Activated CD4-positive, alpha-beta T cell treated with anti-CD3 and anti-CD28 coated beads, Interleukin-2, amount 50 U/mL, for 24 hours (primary cell): Measurements from ENCODE around the gene TEX2.
A peak's percentile ranks its signal among the peaks of the same experiment; 100 is the strongest.

ENCODE experiments used
- DNase-seq, 2 donors: peaks; one replicate each; pipeline ENCODE4 v3.0.0-alpha.2; 2020; ENCODE audit warnings: low read depth in 1 of 2, low spot score in 1 of 2

TEX2 gene

DNA sequence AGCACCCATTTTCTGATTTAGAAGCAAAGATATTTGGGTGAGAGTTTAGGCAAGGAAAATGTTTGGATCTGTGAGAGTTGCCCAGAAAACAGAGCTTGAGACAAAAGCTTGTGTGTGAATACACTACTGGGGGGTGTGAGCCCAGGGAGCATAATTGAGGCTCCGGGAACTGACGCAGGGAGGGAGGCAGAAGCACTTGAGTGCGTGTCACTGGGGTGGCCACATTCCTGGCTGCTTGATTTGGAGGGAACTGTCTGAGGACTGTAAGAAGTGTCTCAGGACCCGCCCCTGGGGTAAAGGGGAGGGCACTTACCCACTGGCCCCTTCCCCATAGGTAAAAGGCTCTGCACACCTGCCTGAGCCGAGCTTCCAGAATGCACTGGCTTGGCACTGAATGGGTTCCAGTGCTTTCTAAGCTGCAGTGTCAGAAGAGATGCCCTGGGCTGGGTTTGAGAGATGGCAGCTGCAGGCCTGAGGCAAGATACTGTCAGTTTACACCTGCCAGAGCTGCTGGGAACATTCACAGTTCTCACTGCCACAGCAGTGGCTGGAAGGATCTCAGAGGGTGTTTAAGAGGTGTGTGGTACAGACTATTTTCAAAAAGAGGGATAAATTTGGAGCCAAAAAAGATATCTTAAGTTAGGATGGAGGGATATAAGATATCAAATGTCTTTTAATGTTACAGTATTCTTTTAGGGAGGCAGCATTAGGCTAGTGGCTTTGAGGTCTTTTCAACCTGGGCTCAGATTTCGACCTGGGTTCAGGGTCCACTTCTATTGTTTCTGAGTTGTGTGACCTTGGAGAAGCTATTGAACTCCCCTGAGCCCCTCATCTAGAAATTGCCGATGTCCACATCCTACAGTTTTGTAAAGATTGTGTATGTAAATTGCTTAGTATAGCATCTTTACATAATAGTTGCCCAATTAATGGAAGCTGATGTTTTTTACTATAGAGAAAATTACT is 6.9 kb upstream of the TEX2 start:
- no peak for DNase-seq

DNA sequence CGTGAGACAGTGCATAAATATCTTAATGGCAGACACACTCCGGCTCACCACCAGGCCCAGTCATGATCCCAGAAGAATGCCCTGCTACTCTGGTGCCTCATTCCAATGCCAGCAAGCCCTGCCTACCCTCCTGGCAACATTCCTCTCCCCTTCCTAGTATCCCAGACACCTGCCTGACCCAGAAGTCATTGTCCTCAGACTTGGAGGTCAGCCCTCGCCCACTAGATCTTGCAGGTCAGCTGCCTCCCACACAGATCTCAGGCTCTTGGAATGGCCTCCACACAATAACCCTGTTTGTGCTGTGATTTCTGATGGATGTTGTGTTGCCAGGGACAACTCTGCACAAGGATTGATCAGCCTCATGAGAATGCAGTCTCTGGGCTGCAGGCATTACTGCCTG is 1.8 kb upstream of the TEX2 start:
- no peak for DNase-seq

DNA sequence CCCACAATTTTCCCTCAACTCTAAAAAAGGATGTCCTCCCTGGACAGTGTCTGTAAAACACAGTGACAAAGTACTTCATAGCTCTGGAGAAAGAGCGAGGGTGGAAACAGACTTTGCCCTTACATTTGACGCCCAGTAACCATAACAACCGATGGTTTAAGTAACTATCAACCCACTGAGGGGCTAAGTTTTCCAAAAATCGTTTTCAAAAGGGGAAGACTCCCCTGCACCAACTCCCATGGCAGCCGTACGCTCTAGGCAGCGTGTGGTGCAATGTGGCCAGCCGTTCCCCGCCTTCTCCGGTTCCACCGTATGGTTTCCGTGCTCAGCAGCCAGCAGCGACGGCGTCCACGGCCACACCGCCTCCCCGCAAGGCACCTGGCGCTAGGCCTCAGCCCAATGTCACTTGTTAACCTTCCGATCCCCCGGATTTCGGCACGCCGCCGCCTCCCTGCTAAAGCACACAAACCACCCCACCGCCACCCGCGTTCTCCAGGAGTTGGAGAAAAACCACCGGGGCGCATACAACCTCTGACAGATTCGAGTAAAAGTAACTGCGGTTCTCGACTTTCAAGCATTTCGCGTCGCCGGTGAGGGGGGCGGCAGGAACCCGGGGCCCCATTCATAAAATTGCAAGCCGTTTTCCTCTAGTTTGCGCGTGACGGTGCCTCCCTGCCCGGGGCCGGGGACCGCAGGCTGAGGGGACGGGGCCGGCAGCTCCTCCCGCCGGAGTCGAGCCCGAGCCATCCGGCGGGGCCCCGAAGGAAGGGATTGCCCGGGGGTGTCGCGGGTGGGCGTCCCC is 661 bp downstream of the TEX2 start:
- peak; percentile 30 to 53 for DNase-seq

DNA sequence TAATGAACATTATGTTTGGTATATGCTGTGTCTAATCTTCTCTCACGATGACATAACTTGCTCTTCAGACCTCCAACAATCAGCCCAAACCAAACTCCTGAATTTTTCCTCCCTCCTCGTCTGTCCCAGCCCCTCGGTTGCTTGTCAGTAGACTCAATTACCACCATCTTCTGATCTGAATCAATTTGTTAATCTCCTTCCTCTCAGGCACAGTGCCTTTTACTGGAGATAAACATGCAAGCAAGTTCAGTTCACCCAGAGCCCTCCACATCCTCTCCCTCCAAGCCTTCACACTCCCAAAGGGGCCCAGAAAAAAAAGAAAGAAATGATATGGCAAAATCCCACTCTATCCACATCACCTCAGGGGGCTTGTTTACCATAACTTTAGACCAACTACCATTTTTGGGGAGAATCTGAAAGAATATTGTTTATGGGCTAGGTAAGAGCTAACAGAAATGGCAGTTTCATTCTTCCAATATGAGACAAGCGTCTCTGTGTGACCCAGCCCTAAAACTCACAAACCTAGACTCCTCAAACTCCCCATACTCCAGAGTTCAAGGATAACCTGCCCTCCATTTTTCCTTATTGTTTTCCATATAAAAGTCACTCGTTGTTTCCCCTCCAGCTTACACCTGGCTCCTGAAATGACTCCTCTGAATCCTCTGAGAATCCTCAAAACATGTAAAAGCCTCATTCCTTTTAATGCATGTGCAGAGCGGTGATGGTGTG is 1.5 kb downstream of the TEX2 start:
- no peak for DNase-seq

DNA sequence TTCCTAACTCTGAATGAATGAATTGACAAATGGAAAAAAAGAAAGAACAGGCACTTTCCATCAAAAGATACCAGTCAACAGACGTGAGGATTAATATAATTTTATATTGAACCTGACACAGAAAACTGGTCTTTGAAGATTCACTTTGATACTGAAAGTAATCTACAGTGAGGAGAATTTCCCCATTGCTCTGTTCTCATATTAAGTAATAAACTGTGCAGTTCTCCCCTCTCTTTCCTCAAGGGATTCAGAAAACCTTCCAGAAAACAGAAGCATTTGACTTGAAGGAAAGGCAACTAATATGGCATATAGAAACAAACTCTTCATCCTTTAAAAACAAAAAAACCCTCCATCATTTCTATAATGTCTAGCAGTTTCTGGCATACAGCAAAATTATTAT is 2.2 kb downstream of the TEX2 start:
- DNase-seq = no peak

DNA sequence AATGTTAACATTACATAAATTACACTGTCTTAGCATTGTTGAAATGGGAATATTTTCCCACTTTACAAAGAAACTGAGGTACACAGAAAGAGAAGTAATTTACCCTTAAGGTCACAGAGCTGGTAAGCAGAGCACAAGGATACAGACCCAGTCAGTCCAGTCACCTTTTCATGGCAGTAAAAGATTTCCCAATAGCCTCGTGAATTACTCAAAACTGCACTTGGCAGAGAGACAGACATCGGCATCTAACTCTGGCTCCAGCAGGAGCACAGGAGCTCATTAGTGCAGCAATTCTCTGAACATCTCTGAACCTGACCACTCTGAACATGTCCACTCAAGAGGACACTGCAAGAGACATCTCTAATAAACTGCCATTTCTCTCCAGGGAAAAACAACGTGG is 3.1 kb downstream of the TEX2 start:
- DNase-seq = no peak

DNA sequence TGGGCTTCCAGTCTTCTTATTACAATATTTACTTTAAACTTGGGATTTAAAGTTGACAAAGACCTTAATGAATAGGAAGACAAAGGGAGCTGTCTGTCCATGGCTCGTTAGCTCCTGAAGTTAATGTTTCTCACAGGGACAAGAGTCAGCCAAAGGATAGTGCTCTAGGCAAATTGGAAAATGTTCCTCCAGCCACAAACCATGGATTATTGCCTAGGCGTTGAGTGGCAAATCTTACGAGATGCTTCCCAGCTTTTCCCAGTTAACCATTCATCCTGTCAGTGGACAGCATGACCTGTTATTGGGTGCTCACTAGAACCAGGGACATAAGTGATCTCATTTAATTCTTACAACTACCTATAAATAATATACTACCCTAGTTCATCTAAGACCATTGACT is 3.6 kb downstream of the TEX2 start:
- no peak for DNase-seq

DNA sequence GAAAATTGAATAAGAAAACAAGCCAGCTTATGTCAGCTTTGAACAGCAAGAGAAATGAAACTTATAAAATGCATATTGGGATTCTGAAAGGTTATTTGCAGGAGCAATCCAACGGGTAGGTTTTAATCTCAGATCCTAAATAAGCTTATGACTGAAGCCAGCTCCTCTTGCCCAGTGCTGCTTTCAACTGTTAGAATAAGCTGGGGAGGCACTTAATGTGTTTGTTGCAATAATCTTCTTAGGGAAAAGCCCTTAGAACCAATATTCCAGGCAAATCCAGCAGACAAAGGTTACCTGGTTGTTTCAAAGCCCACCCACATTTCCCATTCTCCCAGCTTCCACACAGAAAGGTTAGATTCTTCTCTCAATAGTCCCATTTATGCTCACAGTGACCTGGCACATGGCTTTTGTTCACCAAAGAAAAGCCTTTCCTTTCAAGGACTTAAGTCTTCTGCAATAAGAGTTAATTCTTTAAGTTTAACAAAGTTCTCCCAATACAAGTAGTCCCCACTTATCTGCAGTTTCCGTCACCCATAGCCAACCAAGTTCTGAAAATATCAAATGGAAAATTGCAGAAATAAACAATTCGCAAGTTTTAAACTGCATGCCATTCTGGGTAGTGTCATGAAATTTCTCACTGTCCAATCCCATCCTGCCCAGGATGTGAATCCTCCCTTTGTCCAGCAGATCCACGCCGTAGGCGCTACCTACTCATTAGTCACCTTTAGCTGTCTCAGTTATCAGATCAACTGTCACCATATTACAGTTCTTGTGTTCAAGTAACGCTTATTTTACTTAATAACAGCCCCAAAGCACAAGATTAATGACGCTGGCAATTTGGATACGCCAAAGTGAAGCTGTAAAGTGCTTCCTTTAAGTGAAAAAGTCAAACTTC is 5.9 kb downstream of the TEX2 start:
- DNase-seq = no peak

DNA sequence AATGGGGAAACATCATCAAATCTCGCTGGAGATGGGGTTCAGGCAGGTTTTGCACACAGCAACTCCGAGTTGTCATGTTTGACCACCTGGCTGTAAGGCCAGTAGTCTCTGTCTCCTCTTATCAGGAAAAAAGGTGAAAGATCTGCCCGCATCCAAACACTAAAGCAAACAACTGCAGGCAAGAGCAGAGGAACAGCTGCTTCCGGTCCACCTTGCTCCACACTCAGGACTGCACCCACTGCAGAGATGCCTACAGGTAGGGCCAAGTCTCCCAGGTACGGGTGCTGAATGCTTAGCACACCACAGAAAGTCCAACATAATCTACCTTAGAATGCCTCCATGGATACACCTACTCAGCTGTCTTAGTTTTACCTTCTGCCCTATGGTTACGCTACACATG is 7.3 kb downstream of the TEX2 start:
- no peak for DNase-seq

DNA sequence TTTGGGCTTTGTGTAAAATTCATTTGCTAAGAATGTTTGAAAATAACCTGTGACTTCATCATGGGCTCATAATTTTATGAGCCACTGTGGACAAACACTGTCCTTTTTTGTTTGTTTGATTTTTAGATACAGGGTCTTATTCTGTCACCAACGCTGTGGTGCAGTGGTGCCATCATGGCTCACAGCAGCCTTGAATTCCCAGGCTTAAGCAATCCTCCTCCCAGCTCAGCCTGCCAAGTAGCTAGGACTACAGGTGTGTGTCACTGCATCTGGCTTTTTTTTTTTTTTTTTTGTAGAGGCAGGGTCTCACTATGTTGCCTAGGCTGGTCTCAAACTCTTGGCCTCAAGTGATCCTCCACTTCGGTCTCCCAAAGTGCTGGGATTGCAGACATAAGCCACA is 8.3 kb downstream of the TEX2 start:
- DNase-seq = no peak

DNA sequence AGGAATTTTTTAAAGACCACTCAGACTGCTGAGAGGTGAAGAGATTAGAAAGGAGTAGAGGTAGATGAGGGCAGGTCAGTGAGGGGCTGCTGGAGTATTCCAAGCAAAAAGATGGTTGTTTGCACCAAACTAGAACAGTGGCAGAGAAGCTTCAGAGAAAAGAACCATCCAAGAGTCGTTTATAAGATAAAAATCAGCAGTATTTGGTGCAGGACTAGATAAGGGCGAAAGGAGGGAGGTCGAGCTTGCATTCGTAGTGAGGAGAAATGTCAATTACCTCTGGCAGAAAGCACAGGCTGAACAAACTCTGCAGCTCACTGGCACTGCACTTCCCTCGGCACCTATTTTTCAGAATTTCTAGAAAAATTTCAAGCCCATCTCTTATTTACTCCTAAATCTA is 9.6 kb downstream of the TEX2 start:
- DNase-seq = no peak

DNA sequence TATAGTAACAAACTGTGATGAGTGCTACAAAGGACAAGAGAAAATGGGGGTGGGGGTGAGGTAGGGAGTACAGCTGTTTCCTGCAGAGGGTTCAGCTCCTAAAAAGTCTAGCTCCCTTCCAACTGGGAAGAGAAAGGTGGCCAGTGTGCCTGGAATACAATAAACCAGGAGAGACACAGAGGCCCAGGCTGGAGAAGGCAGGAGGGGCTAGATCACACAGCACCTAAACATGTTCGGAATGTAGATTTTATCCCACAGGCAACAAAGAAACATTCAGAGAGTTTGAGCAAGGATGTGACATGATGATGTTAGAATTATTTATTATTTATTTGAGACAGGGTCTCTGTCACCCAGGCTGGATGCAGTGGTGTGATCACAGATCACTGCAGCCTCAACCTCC is 10.2 kb downstream of the TEX2 start:
- no peak for DNase-seq

DNA sequence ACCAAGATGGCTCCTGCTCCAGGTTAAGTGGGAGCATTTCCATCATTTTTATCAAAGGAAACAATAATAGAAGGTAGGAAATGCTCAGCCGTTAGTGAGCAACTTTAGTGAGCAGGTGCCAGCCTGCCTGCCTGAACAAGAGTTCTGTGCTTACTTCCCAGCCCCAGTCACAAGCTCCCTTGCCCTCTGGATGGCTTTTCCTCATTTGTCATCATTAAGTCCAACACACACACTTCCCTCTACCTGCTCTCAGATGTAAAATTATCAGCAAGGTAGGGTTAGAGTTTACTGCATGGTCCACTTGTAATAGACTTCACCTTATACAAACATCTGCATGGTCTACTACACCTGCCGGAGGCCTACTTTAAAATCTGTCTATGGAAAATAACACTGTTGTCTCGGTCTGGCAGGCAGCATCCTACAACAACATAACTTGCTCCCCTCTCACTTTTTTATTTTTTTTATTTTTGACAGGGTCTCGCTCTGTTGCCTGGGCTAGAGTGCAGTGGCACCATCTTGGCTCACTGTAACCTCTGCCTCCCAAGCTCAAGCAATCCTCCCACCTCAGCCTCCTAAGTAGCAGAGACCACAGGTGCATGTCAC is 12.7 kb downstream of the TEX2 start:
- DNase-seq = no peak

DNA sequence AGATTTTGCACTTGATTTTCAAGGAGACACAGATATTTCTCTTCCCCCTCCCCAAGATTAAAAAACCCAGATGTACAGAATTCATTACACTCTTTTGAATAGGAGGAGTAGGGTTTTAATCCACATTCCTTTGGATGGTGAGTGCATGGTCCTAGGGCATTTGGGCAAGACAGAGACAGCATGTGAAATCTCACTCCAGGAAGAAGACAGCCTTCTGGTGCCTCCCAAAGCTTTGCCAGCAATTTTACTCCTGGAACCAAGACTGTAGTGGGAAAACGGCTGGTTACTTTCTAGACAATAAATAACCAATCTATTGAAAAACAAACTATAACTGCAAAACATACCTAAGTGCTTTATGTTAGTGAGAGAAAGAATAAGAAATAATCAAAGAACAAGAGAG is 15.2 kb downstream of the TEX2 start:
- no peak for DNase-seq

DNA sequence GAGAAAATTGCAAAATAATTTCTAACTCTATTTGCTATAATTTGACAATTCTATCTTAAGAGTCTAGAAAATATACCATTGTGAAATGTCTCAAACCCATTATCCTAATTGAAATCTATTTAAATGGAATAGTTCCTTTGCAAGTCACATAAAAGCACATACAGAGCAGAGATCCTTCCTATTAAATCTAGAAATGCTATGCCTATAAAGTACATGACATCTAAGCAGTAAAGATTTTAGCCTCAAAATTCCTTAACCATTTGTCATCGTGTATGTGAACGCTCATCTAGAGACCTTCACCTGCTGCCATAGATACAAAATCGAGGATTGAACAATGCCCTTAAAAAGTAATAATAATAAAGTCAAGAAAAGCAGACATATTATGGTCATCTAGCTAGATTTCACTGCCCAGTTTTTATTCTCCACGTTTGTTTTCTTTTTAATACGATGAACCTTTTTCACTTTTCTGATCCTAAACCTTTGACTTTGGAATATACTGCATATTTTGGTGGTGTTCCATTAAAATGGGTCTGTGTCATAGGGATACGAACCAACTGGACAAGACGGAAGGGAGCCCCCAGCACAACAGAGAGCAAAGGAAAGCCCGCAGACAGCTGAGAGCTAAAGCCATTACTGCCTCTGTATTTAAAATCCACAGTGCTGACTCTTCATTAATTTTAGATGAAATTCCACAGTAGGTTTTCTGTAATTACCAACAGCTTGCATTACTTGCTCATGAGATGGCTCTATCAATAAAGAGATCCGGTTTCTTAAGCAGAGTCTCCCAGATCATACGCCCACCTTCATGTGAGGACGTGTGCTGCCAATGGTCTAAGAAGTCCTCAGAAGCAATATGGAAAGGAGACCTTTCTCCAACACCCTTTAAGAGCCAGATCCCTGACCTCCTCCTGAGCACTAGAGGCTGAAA is 17.6 kb downstream of the TEX2 start:
- no peak for DNase-seq

DNA sequence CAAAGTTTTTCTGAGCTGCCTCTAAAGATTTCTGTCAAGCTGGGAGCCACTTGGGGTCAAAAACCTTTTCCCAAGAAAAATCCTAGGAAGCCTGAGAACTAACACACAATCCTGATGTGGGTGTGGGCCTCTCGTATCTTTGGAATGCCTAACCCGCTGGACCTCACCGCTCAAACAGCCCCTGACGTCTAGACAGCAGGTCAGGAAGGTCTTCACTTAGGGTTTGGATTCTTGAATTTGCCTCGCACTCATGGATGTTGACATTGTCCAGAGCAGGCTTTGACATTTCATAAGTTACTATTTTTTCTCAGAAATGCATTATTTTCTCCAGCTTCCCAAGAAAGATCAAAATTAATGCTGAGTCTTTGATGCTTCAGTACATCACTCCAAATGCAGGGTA is 18.9 kb downstream of the TEX2 start:
- no peak for DNase-seq

DNA sequence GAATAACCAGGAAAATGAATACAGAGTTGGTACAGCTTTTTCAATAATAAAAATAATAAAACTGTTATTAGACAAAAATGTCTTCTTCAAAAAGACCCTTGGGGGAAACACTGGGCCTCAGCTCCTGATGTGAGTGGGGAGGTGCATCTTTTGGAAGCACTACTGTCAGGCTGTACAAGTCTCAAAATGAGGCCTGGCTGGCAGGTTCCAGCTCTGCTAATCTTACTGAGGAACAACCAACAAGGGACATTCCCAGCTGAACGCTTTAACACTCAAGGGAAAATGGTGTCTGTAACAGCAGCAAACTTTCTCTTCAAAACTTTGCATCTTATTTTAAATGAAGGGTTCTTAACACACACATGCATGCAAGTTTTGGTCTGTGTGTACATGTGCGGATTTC is 19.7 kb downstream of the TEX2 start:
- no peak for DNase-seq

DNA sequence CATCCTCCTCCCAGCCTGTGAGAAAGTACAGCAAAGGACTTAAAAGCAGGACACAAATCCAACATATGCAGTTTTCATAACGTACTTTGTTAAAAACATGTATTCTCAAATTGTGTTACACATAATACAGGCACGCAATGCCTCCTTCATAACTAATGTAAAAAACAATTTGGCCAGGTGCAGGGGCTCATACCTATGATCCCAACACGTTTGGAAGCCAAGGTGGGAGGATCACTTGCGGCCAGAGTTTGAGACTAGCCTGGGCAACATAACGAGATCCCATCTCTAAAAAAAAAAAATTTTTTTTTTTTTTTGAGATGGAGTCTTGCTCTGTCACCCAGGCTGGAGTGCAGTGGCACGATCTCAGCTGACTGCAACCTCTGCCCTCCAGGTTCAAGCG is 20.4 kb downstream of the TEX2 start:
- no peak for DNase-seq

DNA sequence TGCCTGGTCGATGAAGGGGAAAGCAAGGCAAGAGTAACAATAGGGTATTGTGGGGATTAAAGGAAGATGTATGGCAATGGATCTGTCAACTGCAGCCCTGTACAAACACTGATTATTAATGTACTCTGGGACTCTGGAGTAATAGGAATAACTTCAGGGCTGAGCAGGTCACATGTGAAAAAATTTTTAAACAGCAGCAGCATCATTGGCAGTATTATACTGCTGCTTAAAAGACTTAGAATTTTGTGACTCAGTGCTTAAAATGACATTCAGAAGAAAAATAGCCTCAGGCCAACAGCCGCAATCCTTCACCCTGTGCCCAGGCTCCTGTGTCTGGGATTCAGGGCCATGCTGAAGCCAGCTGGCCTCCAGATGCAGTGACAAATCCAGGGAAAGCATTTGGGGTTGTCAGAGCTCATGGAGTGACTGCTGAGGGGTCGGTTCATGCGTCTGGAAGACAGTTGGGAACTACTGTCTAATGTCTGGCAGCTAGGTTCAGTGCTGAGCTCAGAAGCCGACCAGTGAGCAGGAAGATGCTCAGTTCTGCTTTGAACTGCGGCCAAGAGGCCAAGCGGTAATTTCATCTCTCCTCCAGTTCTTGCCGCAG is 22.2 kb downstream of the TEX2 start:
- DNase-seq = no peak
